HCT116 (cell line): Measurements from ENCODE around the gene DHX58. TPM values are rescaled to one million over a fixed set of nuclear protein-coding genes. Genes with fewer than 3 reads are reported as not detected.
A peak's percentile ranks its signal among the peaks of the same experiment; 100 is the strongest.

Experiments used
- ATAC-seq: fragments of 200-7000 bp; cut with Tn5 transposase; 2 replicates; pipeline ENCODE4 v1.9.1; 2020; ENCODE audit warnings: mild to moderate bottlenecking, moderate library complexity
- BruUV-seq: library from RNA; stranded (reverse); fragments of 400-500 nt; replicated peaks from 2 replicates; lab custom pipeline; 2021; lab: Mats Ljungman, UMichigan
- CTCF ChIA-PET: fragments of 300-600 bp; sonication (Branson Sonifier 250); formaldehyde crosslinking; loops from one replicate; lab custom pipeline; 2021; ENCODE audit warnings: antibody characterized with exemption; lab: Charles Lee
- POLR2A ChIA-PET: fragments of 300-600, 350-600 bp; sonication (Branson Sonifier 250); formaldehyde crosslinking; loops from one replicate; lab custom pipeline; 2021; ENCODE audit warnings: antibody characterized with exemption; lab: Charles Lee
- RAD21 ChIA-PET, 2 experiments: fragments of 300-600 bp; sonication (Branson Sonifier 250); formaldehyde crosslinking; loops; one replicate each; lab custom pipeline; 2023; ENCODE audit warnings: low total read pairs in 2 of 2; ENCODE audit not compliant: uncharacterized antibody in 2 of 2, unreplicated experiment in 2 of 2, low non-redundant PET in 1 of 2; lab: Charles Lee
- DNase-seq: peaks from one replicate; pipeline ENCODE4 v3.0.0-alpha.2; 2010; ENCODE audit warnings: low read depth, low spot score
- H2AFZ ChIP-seq: fragments of 200-600 bp; shearing (Covaris generic), sonication (generic); 2 replicates; pipeline ENCODE4 v1.6.1; 2017; ENCODE audit warnings: low read depth, mixed run types, mixed read lengths, antibody characterized with exemption, low read length; ENCODE audit not compliant: poor library complexity, severe bottlenecking
- H3K27ac ChIP-seq: 2 replicates; pipeline ENCODE4 v1.5.1; 2012; ENCODE audit warnings: low read depth, low read length
- H3K27me3 ChIP-seq: fragments of 200-600 bp; sonication (generic); 2 replicates; pipeline ENCODE4 v1.6.1; 2016; ENCODE audit warnings: mixed run types, low read length, mixed read lengths; ENCODE audit not compliant: insufficient read depth
- H3K36me3 ChIP-seq, 2 experiments: fragments of 200-500 bp in 1 of 2; fragments of 200-600 bp in 1 of 2; sonication (Bioruptor generic) in 1 of 2; sonication (generic) in 1 of 2; 2 replicates each; pipeline versions ENCODE4 v1.5.1 to v1.6.1; 2014 to 2016; ENCODE audit warnings: low read length in 2 of 2, inconsistent platforms in 1 of 2, mixed read lengths in 1 of 2, mixed run types in 1 of 2; ENCODE audit not compliant: insufficient read depth in 2 of 2, control insufficient read depth in 1 of 2
- H3K4me1 ChIP-seq, 2 experiments: fragments of 200-600 bp in 1 of 2; sonication (generic) in 1 of 2; 2 replicates each; pipeline versions ENCODE4 v1.5.1 to v1.6.1; 2012 to 2017; ENCODE audit warnings: low read length in 2 of 2, inconsistent platforms in 1 of 2, mild to moderate bottlenecking in 1 of 2, mixed read lengths in 1 of 2, mixed run types in 1 of 2, moderate library complexity in 1 of 2; ENCODE audit not compliant: insufficient read depth in 2 of 2, control insufficient read depth in 1 of 2
- H3K4me2 ChIP-seq: fragments of 200-600 bp; sonication (generic); 2 replicates; pipeline ENCODE4 v1.6.1; 2017; ENCODE audit warnings: mixed run types, low read length, mixed read lengths
- H3K4me3 ChIP-seq, 2 experiments: fragments of 200-600 bp in 1 of 2; sonication (generic) in 1 of 2; replicated peaks in 1 of 2; 2 replicates each; pipeline ENCODE4 v1.5.1; 2011 to 2016; ENCODE audit warnings: low read length in 2 of 2, control low read depth in 1 of 2, low read depth in 1 of 2, mild to moderate bottlenecking in 1 of 2, mixed read lengths in 1 of 2, mixed run types in 1 of 2
- H3K79me2 ChIP-seq: fragments of 200-600 bp; sonication (generic); 2 replicates; pipeline ENCODE4 v1.6.1; 2017; ENCODE audit warnings: mild to moderate bottlenecking, mixed run types, low read length, moderate library complexity, mixed read lengths; ENCODE audit not compliant: insufficient read depth
- H3K9ac ChIP-seq: fragments of 200-600 bp; sonication (generic); 2 replicates; pipeline ENCODE4 v1.6.1; 2016; ENCODE audit warnings: low read length, mixed read lengths
- H3K9me2 ChIP-seq: fragments of 200-600 bp; sonication (generic), shearing (Covaris generic); 2 replicates; pipeline ENCODE4 v1.6.1; 2017; ENCODE audit warnings: mixed run types, mild to moderate bottlenecking, moderate library complexity; ENCODE audit not compliant: insufficient read depth
- H3K9me3 ChIP-seq, 2 experiments: fragments of 200-500 bp in 1 of 2; fragments of 200-600 bp in 1 of 2; sonication (Bioruptor generic) in 1 of 2; sonication (generic) in 1 of 2; 2 replicates each; pipeline ENCODE4 v1.6.1; 2014 to 2017; ENCODE audit warnings: low read length in 2 of 2, mixed read lengths in 2 of 2, inconsistent platforms in 1 of 2, low read depth in 1 of 2, mild to moderate bottlenecking in 1 of 2, mixed run types in 1 of 2, moderate library complexity in 1 of 2; ENCODE audit not compliant: control insufficient read depth in 1 of 2, insufficient read depth in 1 of 2
- H4K20me1 ChIP-seq: fragments of 200-600 bp; sonication (generic), shearing (Covaris generic); 2 replicates; pipeline ENCODE4 v1.6.1; 2017; ENCODE audit warnings: mixed run types, mild to moderate bottlenecking, moderate library complexity; ENCODE audit not compliant: insufficient read depth
- EZH2phosphoT487 ChIP-seq: fragments of 200-600 bp; IDR thresholded peaks from 2 replicates; pipeline ENCODE4 v1.6.1; 2018; ENCODE audit warnings: antibody characterized with exemption, borderline replicate concordance
- TCF7L2 ChIP-seq: IDR thresholded peaks from 2 replicates; pipeline ENCODE4 v1.7.0; 2011; ENCODE audit warnings: borderline replicate concordance, inconsistent platforms; ENCODE audit not compliant: insufficient read depth, insufficient read length; ENCODE audit errors: extremely low read depth
- YY1 ChIP-seq: IDR thresholded peaks from 2 replicates; pipeline ENCODE4 v1.6.1; 2011; ENCODE audit warnings: low read length, low read depth, moderate library complexity, mild to moderate bottlenecking; ENCODE audit not compliant: insufficient replicate concordance; ENCODE audit errors: extremely low read depth
- ZFX ChIP-seq: fragments of 450-650 bp; IDR thresholded peaks from 2 replicates; pipeline ENCODE4 v1.6.1; 2017
- intact Hi-C: fragments of 100-400 bp; cut with micrococcal nuclease; formaldehyde crosslinking; loops from 2 replicates; pipeline ENCODE4 v1.10.0; 2022
- total RNA-seq: library from RNA; stranded (reverse); gene quantifications from one replicate; pipeline ENCODE4 v1.2.1, GENCODE V29; 2021; ENCODE audit not compliant: unreplicated experiment
- TF ChIP-seq, protein P1 (sequence below): IDR thresholded peaks from 2 replicates; pipeline ENCODE4 v1.6.1; 2012
- TF ChIP-seq, protein P2 (sequence below), 3 experiments: fragments of 200-600 bp in 1 of 3; sonication (generic) in 1 of 3; IDR thresholded peaks in 2 of 3; conservative IDR thresholded peaks in 1 of 3; 2 replicates each; pipeline ENCODE4 v1.5.1; 2012 to 2017; ENCODE audit warnings: low read depth in 2 of 3, low read length in 2 of 3, antibody characterized with exemption in 1 of 3, borderline replicate concordance in 1 of 3, control low read depth in 1 of 3, mild to moderate bottlenecking in 1 of 3, mixed read lengths in 1 of 3, mixed run types in 1 of 3, moderate library complexity in 1 of 3; ENCODE audit not compliant: insufficient read depth in 1 of 3

DHX58 gene
- total RNA-seq, 1 experiment from 2014 or later: 1.2 TPM

DNA sequence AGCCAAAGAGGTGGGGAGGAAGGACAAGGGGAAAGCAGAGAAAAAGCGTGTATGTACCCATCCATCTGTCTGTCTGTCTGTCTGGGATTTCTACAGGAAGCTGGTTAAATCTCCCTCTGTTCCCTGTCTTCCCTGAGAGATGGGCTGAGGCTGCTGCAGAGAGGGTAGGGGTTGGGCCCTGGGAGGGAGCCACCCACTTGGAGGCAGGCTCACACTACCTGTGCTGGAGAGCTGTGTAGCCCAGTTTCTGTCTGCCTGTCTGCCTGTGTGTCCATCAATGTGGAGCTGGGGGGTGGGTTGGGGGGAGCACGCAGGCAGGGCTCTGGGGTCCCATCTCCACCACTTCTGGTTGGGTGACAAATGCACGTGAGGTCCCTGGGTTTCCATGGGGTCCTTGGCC lies 43.5 kb downstream of the DHX58 start:
- Histone ChIP-seq H3K4me1 (peaks cover 0 to 5% of the 10 kb centered on the region in 2 experiments; a peak in 1 of 4 replicates), H3K27ac (no peak overlapping the region)
- RAD21 ChIA-PET: no interaction called here

More for the DNA sequence above, 43.5 kb downstream of the DHX58 start:
- no peaks in the 10 kb centered on the region for H4K20me1 ChIP-seq
- intact Hi-C loops: no loop called here
- no peak for TF ChIP-seq YY1
- TF ChIP-seq TCF7L2: no peak
- TF ChIP-seq, protein P1, sequence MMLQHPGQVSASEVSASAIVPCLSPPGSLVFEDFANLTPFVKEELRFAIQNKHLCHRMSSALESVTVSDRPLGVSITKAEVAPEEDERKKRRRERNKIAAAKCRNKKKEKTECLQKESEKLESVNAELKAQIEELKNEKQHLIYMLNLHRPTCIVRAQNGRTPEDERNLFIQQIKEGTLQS: no peak
- TF ChIP-seq EZH2phosphoT487: no peak
- TF ChIP-seq, protein P2, sequence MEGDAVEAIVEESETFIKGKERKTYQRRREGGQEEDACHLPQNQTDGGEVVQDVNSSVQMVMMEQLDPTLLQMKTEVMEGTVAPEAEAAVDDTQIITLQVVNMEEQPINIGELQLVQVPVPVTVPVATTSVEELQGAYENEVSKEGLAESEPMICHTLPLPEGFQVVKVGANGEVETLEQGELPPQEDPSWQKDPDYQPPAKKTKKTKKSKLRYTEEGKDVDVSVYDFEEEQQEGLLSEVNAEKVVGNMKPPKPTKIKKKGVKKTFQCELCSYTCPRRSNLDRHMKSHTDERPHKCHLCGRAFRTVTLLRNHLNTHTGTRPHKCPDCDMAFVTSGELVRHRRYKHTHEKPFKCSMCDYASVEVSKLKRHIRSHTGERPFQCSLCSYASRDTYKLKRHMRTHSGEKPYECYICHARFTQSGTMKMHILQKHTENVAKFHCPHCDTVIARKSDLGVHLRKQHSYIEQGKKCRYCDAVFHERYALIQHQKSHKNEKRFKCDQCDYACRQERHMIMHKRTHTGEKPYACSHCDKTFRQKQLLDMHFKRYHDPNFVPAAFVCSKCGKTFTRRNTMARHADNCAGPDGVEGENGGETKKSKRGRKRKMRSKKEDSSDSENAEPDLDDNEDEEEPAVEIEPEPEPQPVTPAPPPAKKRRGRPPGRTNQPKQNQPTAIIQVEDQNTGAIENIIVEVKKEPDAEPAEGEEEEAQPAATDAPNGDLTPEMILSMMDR (IDR thresholded peaks at IDR 0.05 in 2 of 3, conservative IDR thresholded peaks at IDR 0.05 in 1 of 3; ENCODE audit: borderline replicate concordance in 1 of 3, insufficient read depth in 1 of 3, low read depth in 2 of 3, low read length in 2 of 3): no peak
- TF ChIP-seq ZFX: no peak
- H3K9me2 ChIP-seq: no peaks in the 10 kb centered on the region
- CTCF ChIA-PET: interaction anchor here (2.2 kb wide), 1 partner anchor 32 kb away, joined by 11 read pairs; no protein-coding TSS in a partner anchor
- H3K4me2 ChIP-seq: no peak overlapping the region
- H2AFZ ChIP-seq: no peak overlapping the region
- DNase-seq: no peak
- H3K36me3 ChIP-seq: no peaks in the 10 kb centered on the region
- no peaks in the 10 kb centered on the region for H3K27me3 ChIP-seq
- H3K9me3 ChIP-seq: no peaks in the 10 kb centered on the region
- H3K4me3 ChIP-seq: no peak overlapping the region
- peak; percentile 33; the same call in 1 of the 2 replicates for ATAC-seq
- no TSS peak for BruUV-seq
- H3K79me2 ChIP-seq: no peaks in the 10 kb centered on the region
- H3K9ac ChIP-seq: no peak overlapping the region
- POLR2A ChIA-PET: no interaction called here
